ENCODE data around the gene CDC42SE1. TPM values are rescaled to one million over a fixed set of nuclear protein-coding genes. Genes with fewer than 3 reads are reported as not detected.

The CDC42SE1 gene
- total RNA-seq, 2 donors from 2014 or later: 57.9 to 66.8 TPM

DNA sequence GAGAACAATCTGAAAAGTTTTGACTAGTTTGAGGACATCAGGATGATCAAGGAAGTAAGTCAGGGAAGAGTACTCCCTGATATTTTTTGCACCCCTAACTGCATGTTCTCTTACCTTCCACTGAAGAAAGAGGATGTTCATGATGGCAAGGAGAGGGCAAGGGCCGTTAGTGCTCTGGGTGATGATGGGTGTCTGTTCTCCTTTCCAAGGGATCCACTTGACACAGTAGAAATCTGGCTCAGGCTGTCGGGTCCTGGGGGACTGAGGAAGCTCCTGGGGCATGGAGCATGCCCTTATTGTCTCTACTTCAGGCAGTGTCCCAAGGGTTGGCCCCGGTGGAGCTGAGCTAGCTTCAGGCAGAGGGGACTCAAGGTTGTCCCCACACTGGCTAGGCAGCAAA, 57.4 kb downstream of the CDC42SE1 start:
- H3K27me3 ChIP-seq: no peaks in the 10 kb centered on the region
- no peak overlapping the region for H3K4me3 ChIP-seq
- no peaks in the 10 kb centered on the region for H3K36me3 ChIP-seq
- no peak overlapping the region for H3K9ac ChIP-seq (ENCODE audit: low read depth in 2 of 2, low read length in 2 of 2)
- DNase-seq: no peak
- peaks cover 3% of the 10 kb centered on the region for H3K4me1 ChIP-seq
- H3K9me3 ChIP-seq: no peaks in the 10 kb centered on the region
- TF ChIP-seq, protein P1, sequence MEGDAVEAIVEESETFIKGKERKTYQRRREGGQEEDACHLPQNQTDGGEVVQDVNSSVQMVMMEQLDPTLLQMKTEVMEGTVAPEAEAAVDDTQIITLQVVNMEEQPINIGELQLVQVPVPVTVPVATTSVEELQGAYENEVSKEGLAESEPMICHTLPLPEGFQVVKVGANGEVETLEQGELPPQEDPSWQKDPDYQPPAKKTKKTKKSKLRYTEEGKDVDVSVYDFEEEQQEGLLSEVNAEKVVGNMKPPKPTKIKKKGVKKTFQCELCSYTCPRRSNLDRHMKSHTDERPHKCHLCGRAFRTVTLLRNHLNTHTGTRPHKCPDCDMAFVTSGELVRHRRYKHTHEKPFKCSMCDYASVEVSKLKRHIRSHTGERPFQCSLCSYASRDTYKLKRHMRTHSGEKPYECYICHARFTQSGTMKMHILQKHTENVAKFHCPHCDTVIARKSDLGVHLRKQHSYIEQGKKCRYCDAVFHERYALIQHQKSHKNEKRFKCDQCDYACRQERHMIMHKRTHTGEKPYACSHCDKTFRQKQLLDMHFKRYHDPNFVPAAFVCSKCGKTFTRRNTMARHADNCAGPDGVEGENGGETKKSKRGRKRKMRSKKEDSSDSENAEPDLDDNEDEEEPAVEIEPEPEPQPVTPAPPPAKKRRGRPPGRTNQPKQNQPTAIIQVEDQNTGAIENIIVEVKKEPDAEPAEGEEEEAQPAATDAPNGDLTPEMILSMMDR (IDR thresholded peaks at IDR 0.05): no peak
- no peak overlapping the region for H3K27ac ChIP-seq
- intact Hi-C loops (cut with DNase I): no loop called here

DNA sequence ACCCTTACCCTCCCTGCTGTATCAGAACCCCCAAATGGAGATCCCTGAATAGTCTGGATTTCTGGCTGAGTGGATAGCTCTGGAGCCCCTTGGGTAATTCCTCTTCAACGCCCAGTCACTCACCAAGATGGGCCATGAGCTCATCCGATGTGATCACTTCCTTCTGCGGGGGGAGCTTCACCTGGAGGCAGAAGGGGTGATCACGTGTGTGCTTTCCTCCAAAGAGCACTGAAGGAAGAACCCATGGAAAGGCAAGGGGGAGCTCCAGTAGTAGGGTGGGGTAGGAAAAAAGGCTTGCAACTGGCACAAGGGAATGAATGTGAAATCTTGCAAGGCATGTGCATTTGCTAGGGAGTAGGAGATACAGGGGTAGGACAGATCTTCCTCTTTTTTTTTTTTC, 57.8 kb downstream of the CDC42SE1 start:
- H3K9ac ChIP-seq (ENCODE audit: low read depth in 2 of 2, low read length in 2 of 2): no peak overlapping the region
- DNase-seq: no peak
- no peaks in the 10 kb centered on the region for H3K9me3 ChIP-seq
- no peaks in the 10 kb centered on the region for H3K27me3 ChIP-seq
- no peaks in the 10 kb centered on the region for H3K36me3 ChIP-seq
- intact Hi-C loops (cut with DNase I): no loop called here
- no peak overlapping the region for H3K4me3 ChIP-seq
- no peaks in the 10 kb centered on the region for H3K4me1 ChIP-seq
- H3K27ac ChIP-seq: no peak overlapping the region
- TF ChIP-seq, protein P1 (IDR thresholded peaks at IDR 0.05): no peak

Other genes starting within 250 kb of the CDC42SE1 start
- gene ARNT, start 183.0 kb downstream of the CDC42SE1 start, total RNA-seq: 10 to 100 TPM; 29.5 to 41.7 TPM
- gene CTXND2, start 172.5 kb downstream of the CDC42SE1 start, total RNA-seq: not detected
- 10 to 100 TPM; 28.2 to 32.8 TPM for gene SETDB1, start 133.3 kb downstream of the CDC42SE1 start, total RNA-seq
- gene CERS2, start 84.8 kb downstream of the CDC42SE1 start, total RNA-seq: 100 to 1,000 TPM; 140 to 157 TPM
- gene ANXA9, start 77.3 kb downstream of the CDC42SE1 start, total RNA-seq: under 1 TPM; 0.40 to 0.53 TPM
- 10 to 100 TPM; 40.4 to 43.1 TPM for gene MINDY1, start 52.7 kb downstream of the CDC42SE1 start, total RNA-seq
- gene PRUNE1, start 51.2 kb downstream of the CDC42SE1 start, total RNA-seq: 10 to 100 TPM; 20.4 to 21.5 TPM
- gene BNIPL, start 23.0 kb downstream of the CDC42SE1 start, total RNA-seq: 1 to 10 TPM in 1 of 2 donors, under 1 TPM in 1; 0.69 to 1.9 TPM
- 1 to 10 TPM; 2.6 to 3.2 TPM for gene C1orf56, start 11.9 kb downstream of the CDC42SE1 start, total RNA-seq
- 1 to 10 TPM in 1 of 2 donors, under 1 TPM in 1; 0.42 to 1.3 TPM for gene MLLT11, start 775 bp upstream of the CDC42SE1 start, total RNA-seq
- gene GABPB2, start 11.1 kb upstream of the CDC42SE1 start, total RNA-seq: 10 to 100 TPM; 13.1 to 15.2 TPM
- 1 to 10 TPM; 1.6 to 3.2 TPM for gene SEMA6C, start 87.0 kb upstream of the CDC42SE1 start, total RNA-seq
- 1 to 10 TPM in 1 of 2 donors, under 1 TPM in 1; 0.72 to 1.2 TPM for gene TNFAIP8L2, start 97.0 kb upstream of the CDC42SE1 start, total RNA-seq
- gene LYSMD1, start 106.3 kb upstream of the CDC42SE1 start, total RNA-seq: 1 to 10 TPM; 6.8 to 7.2 TPM
- gene SCNM1, start 106.5 kb upstream of the CDC42SE1 start, total RNA-seq: 10 to 100 TPM; 22.7 to 31.8 TPM
- gene TMOD4, start 116.4 kb upstream of the CDC42SE1 start, total RNA-seq: under 1 TPM in 1 of 2 donors, not detected in 1; 0.67 TPM
- 10 to 100 TPM; 38.8 TPM for gene VPS72, start 130.6 kb upstream of the CDC42SE1 start, total RNA-seq
- gene PIP5K1A, start 138.9 kb upstream of the CDC42SE1 start, total RNA-seq: 10 to 100 TPM; 33.3 to 38.9 TPM
- 100 to 1,000 TPM; 103 to 158 TPM for gene PSMD4, start 195.1 kb upstream of the CDC42SE1 start, total RNA-seq
- 10 to 100 TPM; 27.5 to 28.4 TPM for gene ZNF687, start 222.7 kb upstream of the CDC42SE1 start, total RNA-seq

All from colonic mucosa (tissue), 4 donors.